HG03196 (cell line): ENCODE data around the gene DNAH2.
"Not testable (repeated sequence)": the region's sequence is repeated elsewhere in the genome, so short reads cannot be mapped to it uniquely, and the experiment has no call there.

ENCODE experiments used
- ATAC-seq: cut with Tn5 transposase; IDR thresholded peaks from one replicate; pipeline ENCODE4 v1.9.1; 2021; ENCODE audit not compliant: unreplicated experiment

The DNAH2 gene

GRCh38 chr17:7775051-7775450 is 57.5 kb downstream of the DNAH2 start:
- no peak for ATAC-seq

- ATAC-seq, result no peak
Observed at GRCh38 chr17:7777017-7777416, 59.5 kb downstream of the DNAH2 start.

- ATAC-seq, result no peak
Observed at GRCh38 chr17:7780736-7781135, 63.2 kb downstream of the DNAH2 start.

GRCh38 chr17:7781429-7781828 is 63.9 kb downstream of the DNAH2 start:
- ATAC-seq, result no peak

GRCh38 chr17:7782240-7782639 is 64.7 kb downstream of the DNAH2 start:
- no peak for ATAC-seq

GRCh38 chr17:7786866-7787265 is 69.3 kb downstream of the DNAH2 start:
- ATAC-seq, result no peak

- no peak for ATAC-seq
Observed at GRCh38 chr17:7789131-7789530, 71.6 kb downstream of the DNAH2 start.

GRCh38 chr17:7790150-7790549 is 72.6 kb downstream of the DNAH2 start:
- ATAC-seq, result no peak

GRCh38 chr17:7792611-7793010 is 75.1 kb downstream of the DNAH2 start:
- no peak for ATAC-seq

GRCh38 chr17:7794075-7794663 is 76.6 kb downstream of the DNAH2 start:
- ATAC-seq, result no peak

- no peak for ATAC-seq
Observed at GRCh38 chr17:7797976-7798375, 80.4 kb downstream of the DNAH2 start.

- ATAC-seq, result no peak
Observed at GRCh38 chr17:7798839-7799238, 81.3 kb downstream of the DNAH2 start.

- ATAC-seq, result no peak
Observed at GRCh38 chr17:7803981-7804380, 86.4 kb downstream of the DNAH2 start.

GRCh38 chr17:7806587-7806986 is 89.0 kb downstream of the DNAH2 start:
- ATAC-seq, result no peak

- no peak for ATAC-seq
Observed at GRCh38 chr17:7807206-7807605, 89.7 kb downstream of the DNAH2 start.

GRCh38 chr17:7809086-7809790 is 91.7 kb downstream of the DNAH2 start:
- no peak for ATAC-seq

- not testable (repeated sequence) for ATAC-seq
Observed at GRCh38 chr17:7809791-7810343, 92.3 kb downstream of the DNAH2 start.

GRCh38 chr17:7811251-7811650 is 93.7 kb downstream of the DNAH2 start:
- ATAC-seq, result no peak

- ATAC-seq, result no peak
Observed at GRCh38 chr17:7814969-7815368, 97.4 kb downstream of the DNAH2 start.

- no peak for ATAC-seq
Observed at GRCh38 chr17:7816926-7817642, 99.5 kb downstream of the DNAH2 start.

- ATAC-seq, result no peak
Observed at GRCh38 chr17:7817643-7817964, 100.1 kb downstream of the DNAH2 start.

- ATAC-seq, result no peak
Observed at GRCh38 chr17:7818026-7818425, 100.5 kb downstream of the DNAH2 start.
